GM19455 (cell line): ENCODE data around the gene SRSF3.
"Not testable (repeated sequence)": the region's sequence is repeated elsewhere in the genome, so short reads cannot be mapped to it uniquely, and the experiment has no call there.

Experiments used
- ATAC-seq: cut with Tn5 transposase; IDR thresholded peaks from one replicate; pipeline ENCODE4 v1.9.1; 2021; ENCODE audit not compliant: unreplicated experiment

SRSF3 gene

DNA sequence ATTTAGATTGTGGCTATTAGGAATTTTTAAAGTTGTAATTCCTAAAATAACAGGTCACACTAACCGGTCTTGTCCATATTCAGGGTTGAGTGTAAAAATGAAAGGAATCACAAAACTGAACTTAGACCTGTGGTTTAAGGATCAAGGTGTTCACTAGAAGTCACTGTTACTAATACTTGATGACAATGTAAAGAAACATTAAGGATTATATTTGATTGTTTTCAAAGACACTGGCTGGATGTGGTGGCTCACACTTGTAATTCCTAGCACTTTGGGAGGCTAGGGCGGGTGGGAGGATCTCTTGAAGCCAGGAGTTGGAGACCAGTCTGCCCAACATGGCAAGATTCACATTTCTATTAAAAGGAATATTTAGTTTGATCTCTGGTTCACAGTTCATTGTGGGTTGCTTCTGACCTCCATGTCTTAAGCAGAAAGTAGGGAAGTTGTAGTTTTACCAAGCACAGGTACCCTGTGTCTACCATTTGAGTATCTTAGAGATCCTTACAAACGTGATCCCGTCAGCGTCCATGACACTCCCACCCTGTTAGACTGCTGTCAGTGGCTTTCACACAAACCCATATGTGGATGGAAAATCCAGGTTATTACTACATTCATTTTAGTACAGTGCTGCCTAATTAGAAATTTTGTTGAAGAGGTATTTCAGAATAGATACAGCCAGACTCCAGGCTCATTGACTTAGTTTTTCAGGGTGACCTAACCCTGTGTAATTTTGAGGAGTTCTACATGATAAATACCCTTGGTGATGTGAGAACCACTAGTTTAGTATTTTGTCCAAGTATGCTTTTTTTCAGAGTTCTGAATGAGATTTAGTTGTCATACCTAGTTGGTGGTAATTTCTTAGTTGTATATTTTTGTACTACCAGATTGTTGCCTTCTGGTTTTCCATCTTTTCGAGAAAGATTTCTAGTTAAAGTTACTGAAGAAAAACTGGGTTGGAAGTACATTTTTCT is 10.2 kb downstream of the SRSF3 start:
- no peak for ATAC-seq

- no peak for ATAC-seq
These were observed 11.0 kb downstream of the SRSF3 start for GRCh38 chr6:36605143-36605542.

DNA sequence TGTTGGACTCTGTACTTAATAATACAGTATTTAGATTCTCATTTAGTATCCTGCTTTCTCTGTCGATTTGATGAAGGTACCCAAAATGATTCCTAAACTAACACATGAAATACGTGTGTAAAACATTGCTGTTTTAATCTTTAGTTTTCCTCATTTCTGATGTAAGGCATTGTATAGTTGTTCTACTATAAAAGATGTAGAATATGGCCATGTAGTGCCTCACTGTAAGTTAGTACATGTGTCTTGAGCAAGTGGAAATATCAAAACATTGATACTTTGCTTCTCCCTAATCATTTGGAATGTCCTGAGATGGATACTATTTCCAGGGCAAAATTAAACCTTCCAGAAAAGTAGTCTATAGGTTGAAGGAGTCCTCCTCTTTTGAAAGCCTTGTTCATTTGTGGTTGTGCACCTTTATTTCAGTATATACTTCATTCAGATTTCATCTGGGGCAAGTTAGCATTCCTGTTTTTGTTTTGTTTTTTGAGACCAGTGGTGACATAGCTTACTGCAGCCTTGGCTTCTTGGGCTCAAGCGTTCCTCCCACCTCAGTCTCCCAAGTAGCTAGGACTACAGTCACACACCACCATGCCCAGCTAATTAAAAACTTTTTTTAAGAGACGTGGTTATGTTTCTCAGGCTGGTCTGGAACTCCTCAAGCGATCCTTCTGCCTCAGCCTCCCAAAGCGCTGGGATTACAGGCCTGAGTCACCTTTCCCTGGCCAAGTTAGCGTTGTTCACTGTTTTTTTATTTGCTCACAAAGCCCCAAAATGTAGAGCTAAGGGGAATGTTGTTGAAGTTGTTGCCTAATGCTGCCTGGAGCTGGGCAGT is 11.6 kb downstream of the SRSF3 start:
- ATAC-seq: no peak

GRCh38 chr6:36607305-36607682 is 13.1 kb downstream of the SRSF3 start:
- not testable (repeated sequence) for ATAC-seq

- ATAC-seq: no peak
These were observed 13.7 kb downstream of the SRSF3 start for GRCh38 chr6:36607683-36608386.

DNA sequence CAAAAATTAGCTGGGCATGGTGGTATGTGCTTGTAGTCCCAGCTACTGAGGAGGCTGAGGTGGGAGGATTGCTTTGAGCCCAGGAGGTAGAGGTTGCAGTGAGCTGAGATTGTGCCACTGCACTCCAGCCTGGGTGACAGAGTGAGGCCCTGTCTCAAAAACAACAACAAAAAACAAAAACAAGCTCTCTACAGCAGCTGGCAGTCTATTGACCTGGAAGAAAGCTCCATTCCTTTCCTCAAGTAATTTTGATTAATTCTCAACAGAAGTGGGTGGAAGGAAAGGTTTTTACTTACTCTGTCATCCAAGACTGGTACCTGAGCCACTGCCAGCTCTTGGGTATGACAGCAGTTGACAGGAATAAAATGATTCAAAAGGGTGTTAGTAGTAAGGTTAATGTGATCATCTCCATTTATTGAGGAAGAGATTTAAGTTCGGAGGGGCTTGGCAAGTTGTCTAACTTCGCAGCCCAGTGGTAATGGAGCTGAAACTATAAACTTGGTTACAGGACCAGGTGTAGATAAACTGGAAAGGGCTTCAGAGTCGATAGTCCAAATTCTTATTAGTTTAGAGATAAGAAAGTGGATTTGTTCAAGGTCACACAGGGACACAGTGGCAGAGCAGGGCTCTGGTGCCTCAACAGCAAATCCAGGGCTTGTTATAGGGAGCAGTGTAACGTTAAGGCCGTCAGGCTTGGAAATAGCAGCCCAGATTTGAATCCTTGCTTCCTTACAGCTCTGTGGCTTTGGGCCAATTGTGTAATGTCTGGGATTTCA is 14.8 kb downstream of the SRSF3 start:
- no peak for ATAC-seq

- no peak for ATAC-seq
These were observed 15.4 kb downstream of the SRSF3 start for GRCh38 chr6:36609582-36609981.

- no peak for ATAC-seq
These were observed 16.1 kb downstream of the SRSF3 start for GRCh38 chr6:36610041-36610955.

- no peak for ATAC-seq
These were observed 16.8 kb downstream of the SRSF3 start for GRCh38 chr6:36610956-36611336.

GRCh38 chr6:36611679-36612078 is 17.5 kb downstream of the SRSF3 start:
- not testable (repeated sequence) for ATAC-seq

DNA sequence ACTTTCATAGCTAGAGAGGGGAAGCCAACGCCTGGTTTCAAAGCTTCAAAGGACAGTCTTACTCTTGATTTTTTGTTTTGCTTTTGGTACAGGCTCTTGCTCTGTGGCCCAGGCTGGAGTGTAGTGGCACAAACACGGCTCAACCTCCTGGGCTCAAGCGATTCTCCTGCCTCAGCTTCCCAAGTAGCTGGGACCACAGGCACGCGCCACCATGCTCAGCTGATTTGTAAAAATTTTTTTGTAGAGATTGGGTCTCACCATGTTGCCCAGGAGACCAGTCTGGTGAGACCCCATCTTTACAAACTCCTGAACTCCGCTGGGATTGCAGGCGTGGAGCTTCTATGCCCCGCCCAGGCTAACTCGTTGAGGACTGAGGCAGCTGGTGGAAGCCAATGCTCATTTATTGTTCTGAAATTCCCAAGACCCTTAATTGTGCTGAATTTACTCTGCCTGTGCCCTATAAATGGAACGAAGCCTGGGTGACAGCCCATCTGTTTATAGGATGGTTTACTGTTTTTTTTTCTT is 18.0 kb downstream of the SRSF3 start:
- ATAC-seq: no peak

- no peak for ATAC-seq
These were observed 19.2 kb downstream of the SRSF3 start for GRCh38 chr6:36613200-36613995.

DNA sequence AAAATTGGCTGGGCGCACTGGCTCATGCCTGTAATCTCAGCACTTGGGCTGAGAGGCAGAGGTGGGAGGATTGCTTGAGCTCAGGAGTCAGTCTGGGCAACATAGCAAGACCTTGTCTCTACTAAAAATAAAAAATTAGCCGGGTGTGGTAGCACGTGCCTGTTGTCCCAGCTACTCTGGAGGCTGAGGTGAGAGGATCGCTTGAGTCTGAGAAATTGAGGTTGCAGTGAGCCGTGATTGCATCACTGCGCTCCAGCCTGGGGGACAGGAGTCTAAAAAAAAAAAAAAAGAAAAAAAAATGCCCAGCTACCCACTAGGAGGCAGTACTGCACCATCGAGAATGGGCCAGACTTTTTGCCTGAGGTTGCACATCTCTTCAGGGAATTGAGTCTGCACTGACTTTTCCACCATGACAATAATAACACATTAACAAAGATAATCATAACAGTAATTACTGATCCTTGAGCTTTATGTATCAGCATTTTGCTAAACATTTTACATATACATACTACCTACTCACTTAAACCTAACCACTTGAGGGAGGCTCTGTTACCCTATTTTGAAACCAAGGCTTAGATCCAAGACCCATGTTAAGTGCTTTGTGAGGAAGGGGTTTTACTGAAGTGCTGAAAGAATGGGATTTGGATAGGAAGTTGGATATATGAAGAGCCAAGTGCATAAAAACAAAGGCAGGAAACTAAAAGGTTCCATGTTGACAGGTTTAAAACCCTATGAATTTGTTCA is 21.0 kb downstream of the SRSF3 start:
- ATAC-seq: no peak

DNA sequence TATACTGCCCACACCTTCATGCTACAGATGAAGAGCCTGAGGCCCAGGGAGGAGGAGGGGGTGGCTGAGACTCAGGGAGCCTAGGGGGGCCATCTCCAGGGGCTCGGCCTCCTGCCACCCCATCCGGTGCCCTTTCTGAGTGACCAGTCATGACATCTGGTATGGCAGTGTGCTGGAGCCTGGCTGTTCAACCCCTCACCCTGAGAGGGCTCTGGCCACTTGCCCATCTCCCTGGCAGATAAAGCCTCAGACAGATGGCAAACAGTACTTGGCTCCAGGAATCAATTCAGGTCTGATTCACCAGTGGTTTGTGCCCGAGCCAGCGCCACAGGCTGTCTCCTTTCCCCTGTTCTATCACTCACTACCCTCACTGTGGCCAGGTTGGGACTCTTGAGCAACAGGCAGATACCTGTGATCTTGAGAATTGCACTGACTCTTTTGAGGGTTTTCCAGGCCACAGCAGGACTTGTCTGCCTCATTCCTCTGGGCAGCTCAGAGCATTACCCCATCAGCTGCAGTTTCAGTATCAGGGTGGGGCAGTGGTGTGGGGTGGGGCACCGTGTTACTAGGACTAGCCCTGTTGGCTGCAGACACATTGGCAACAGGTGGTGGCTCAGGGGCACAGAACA is 22.8 kb downstream of the SRSF3 start:
- no peak for ATAC-seq

DNA sequence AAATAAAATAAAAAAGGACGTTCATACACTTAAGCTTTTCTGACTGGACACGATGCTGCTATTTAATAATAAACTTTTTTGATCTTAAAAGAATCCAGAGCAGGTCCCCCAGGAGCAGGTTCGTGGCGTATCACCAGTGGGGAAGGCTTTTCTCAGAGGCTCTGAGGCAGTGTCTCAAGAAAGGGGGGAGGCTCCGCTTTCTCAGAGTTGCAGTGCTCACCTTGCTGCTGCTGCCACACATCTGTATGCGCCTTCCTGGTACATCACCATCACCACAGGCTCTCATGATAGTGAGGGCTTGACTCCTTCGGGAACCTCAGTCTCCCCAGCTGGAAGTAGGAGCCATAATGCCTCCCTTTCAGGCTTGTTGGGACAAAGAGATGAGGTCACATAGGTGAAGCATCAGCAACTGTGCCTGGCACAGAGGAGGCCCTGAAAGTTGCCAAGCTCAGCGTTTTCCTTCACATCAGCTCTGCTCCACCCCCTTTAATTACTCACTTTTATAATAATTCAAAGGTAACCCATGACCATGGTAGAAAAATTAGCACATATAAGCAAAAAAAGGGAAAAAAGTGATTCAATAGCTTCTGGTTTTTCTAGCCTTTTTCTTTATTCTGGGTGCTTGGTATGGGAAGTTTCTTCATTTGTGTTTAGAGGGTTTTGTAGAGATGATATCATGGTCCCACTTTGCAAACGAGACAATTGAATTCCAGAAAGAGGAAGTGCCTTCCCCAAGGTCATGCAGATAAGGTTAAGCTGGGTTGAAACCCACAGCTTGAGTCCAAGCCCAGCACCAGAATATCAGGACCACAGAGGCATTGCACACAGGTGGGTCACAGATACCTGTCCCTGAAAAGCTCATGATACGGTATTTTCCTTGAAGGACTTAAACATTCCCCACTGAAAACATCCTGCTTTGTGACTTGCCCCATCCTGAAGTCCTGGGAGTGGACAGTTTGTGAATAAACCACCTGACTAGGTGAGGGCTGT is 24.5 kb downstream of the SRSF3 start:
- ATAC-seq: no peak

DNA sequence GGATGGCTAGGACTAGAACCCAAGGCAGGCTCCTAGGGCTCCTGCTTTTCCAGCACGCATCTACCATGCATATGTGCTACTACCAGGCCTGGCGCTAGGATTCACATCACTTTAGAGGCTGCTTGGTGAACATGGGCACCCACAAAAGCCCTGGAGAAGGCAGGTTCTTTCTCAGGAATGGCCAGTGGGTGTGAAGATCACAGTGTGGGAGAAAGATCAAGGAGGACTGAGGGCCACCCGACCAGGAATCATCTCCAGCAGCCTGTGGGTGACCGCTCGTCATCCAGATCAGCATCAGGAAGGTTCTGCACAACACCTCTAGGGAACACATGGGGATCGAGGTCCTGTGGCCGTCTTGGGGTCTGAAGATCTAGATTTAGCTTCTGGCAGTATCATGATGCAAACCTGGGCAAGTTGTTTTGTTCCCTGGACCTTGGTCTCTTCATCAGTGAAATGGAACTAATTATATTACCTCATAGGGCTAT is 27.3 kb downstream of the SRSF3 start:
- no peak for ATAC-seq
